ENCODE results near the gene SLC2A2.
"Not testable (repeated sequence)": the region's sequence is repeated elsewhere in the genome, so short reads cannot be mapped to it uniquely, and the experiment has no call there.

The SLC2A2 gene

DNA sequence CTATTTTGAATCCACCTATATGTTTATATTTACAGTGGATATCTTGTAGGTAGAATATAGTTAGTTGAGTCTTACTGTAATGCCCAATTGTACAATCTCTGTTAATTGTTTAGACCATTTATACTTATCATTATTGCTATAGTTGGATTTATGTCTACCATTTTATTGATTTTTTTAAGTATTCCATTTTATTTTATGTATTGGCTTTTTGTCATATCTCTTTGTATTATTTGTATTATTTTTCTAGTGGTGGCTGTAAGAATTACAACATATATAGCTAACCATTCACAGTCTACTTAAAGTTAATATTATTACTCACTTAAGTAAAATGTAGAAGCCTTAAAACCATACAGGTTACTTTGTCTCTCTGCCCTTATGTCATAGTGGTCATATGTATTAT, 46.1 kb downstream of the SLC2A2 start:
- no peak for DNase-seq

DNA sequence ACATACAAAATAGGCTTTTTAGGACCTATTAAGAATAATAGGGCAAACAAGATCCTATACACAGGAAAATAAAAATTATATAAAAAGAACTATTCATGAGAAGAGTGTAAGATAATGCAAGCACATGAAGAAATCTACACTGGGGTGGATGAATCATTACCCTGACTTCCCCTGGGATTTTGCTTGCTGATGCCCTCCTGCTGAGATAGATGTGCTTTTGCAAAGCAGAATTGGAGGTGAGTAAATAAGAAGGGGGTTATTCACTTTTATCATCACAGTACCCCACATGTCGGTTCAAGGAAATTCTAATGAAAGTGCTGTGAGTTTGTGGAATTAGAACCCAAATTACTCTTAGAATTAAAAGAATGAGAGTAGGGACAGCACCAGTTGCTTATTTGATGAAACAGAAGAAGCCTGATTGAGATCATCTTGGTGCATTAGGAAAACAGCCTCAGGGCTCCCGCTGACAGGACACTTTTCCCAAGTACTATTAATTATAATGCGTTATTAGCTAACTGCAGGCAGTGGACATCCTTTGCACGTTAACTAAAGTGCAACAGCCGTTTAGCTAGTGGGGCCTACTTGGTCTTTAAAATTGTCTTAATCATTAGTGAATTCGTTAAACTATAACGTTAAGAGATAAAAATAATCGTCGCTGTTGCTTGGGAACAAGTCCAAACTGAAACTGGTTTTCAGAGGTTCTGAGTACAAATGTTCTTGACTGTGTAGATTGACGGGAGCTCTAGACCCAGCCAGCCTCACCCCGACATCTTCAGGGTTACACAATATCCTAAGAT, 48.4 kb downstream of the SLC2A2 start:
- DNase-seq = no peak

DNA sequence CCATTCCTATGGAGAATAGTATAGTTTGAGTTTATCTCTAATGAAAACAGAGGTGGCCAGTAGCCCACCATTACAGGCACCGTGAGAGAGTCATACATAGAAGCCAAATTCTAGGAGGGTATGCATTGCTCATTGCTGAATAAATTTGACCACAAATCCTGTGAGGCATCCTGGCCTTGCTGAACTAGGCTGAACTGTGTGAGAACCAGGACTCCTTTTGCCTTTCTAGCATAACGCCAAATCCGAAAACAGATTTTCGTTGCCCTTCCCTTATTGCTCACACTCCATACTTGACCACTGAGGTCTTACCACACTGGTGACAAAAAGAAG, 50.4 kb downstream of the SLC2A2 start:
- DNase-seq = no peak

DNA sequence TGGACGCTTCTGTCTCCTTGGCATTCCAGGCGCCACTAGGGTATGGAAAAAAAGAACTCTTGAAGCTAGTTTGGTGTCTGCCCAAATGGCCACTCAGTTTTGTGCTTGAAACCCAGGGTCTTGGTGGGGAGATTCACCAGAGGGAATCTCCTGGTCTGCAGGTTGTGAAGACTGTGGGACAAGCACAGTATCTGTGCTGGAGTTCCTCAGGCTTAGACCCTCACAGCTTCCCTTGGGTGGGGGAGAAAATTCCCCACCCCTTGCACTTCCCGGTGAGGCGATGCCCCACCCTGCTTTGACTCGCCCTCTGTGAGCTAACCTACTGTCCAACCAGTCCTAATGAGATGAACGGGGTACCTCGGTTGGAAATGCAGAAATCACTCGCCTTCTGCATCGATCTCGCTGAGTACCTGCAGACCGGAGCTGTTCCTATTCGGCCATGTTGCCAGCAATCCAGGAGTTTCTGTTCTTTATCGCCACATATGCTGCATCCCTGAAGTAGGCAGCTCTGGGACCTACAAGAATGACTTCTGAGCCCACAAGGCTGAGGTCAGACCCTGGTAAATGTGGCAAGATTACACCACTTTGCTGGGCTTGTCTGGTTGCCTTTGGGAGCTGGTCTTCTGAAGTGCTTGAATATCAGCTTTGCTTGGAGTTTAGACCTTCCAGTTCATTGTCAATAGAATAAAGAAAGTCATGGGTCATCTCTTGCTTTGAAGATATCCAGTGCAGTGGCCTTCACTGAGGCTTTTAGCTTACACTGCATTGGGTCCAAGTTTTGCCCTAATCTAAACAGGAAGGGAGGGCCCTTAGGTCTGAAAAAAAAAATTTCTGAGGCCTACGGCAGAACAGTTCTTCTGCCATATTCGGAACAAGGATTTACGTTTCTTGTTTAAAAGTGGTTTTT, 51.0 kb downstream of the SLC2A2 start:
- no peak for DNase-seq

DNA sequence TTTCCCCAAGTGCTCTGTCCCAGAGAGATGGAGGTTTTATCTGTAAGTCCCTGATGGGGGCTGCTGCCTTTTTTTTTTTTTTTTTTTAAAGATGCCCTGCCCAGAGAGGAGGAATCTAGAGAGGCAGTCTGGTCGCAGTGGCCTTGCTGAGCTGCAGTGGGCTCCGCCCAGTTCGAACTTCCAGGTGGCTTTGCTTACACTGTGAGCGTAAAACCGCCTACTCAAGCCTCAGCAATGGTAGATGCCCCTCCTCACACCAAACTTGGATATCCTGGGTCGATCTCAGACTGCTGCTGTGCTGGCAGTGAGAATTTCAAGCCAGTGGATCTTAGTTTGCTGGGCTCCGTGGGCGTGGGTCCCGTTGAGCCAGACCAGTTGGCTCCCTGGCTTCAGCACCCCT, 51.6 kb downstream of the SLC2A2 start:
- no peak for DNase-seq

DNA sequence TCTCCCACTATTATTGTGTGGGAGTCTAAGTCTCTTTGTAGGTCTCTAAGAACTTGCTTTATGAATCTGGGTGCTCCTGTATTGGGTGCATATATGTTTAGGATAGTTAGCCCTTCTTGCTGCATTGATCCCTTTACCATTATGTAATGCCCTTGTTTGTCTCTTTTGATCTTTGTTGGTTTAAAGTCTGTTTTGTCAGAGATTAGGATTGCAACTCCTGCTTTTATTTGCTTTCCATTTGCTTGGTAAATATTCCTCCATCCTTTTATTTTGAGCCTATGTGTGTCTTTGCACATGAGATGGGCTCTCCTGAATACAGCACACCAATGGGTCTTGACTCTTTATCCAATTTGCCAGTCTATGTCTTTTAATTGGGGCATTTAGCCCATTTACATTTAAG, 53.6 kb downstream of the SLC2A2 start:
- DNase-seq = not testable (repeated sequence)

DNA sequence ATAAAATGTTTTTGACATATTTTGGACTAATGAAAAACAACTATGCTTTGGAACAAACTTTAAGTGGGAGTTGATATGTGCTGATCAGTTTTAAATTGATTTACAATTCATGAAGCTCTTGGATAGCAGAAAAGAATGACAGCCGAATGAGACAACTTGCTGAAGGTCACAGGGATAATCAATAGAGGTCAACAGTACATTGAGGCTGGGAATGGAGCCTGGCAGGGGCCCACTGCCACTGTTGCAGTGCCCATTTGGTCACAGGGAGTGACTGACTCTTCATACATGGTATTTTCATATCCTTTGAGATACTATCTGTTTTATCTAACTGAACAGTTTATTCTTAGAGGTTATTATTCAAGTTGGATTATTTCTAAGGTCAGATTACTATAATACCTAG, 59.4 kb downstream of the SLC2A2 start:
- no peak for DNase-seq

DNA sequence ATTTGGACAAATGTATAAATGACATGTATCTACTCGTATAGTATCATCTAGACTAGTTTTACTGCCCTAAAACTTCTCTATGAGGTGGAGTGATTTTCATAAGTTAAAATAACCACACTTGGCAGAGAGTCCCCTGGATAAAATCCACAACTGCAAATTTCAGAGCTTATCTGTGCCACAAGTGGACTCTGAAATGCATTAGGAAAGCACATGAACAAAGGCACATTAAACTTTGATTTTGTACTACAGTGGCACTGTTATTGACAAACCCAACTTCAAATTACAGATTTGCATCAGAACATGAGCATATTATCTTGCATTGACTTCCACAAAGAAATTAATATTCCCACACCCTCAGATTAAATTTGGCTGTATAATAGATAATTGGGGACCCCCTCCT, 60.0 kb downstream of the SLC2A2 start:
- no peak for DNase-seq

DNA sequence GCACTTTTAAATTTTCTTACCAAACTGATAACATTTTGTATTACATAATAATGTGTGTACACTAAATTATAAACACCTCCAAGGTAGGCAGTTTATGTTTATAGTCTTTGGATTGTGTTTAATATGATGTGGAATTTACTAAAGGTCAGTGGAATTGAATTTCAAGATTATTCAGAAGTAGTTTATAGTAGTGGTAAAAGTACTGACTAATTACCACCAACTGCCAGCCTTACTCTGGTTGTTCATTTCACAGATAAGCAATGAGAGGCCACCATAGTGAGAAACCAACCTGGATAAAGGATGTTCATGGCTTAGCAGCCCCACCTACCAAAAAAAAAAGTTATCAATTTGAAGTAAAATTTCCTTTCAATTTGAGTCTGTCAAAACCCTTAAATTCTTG, 64.1 kb downstream of the SLC2A2 start:
- DNase-seq = no peak

DNA sequence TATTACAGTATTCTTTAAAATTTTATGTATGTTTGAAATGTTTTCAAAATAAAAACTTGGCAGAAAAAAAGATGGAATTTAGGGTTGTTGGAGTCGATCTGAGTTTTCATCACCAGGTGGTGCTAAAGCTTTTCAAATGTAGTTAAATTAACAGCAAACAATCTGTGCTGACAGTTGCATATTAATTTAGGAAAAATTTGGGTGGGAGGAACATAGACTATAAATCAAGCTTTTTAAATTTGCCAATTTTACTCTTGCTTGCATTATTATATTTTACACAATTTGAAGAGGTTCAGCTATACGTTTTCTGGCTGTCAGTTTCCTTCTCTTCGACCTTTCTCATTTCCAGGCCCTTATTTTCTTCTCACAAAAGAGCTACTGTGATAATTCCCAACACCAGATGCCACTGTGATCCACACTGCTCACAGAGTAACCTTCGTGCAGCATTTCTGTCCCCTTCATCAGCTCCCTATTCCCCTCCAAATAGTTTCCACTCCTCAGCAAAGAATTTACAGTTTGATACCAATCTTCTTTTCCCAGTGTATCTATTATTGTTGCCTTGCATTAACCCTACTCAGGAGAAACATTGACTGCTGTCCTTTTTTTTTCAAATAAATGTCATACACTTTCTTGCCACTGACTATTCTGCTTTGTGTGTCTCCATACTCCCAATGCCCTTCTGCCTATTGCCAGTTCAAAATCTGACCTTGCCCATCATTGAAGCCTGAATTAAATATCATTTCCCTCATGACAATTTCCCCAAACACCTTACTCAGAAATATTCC, 64.7 kb downstream of the SLC2A2 start:
- DNase-seq = no peak

DNA sequence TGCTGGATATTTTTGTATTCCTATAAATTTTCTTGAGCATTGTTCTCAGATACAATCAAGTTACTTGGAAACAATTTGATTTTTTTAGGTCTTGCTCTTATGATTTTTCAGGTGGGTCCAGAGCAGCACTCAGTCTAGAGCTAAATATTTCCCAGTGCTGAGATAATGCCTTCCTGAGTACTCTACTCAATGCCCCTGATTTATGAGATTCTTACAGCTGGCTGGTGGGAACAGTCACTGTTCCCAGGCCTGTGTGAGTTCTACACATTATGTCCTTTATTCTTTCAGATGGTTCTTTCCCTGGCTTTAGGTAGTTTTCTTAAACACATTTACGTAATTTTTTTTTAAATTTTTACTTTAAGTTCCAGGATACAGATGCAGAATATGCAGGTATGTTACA, 67.1 kb downstream of the SLC2A2 start:
- no peak for DNase-seq

DNA sequence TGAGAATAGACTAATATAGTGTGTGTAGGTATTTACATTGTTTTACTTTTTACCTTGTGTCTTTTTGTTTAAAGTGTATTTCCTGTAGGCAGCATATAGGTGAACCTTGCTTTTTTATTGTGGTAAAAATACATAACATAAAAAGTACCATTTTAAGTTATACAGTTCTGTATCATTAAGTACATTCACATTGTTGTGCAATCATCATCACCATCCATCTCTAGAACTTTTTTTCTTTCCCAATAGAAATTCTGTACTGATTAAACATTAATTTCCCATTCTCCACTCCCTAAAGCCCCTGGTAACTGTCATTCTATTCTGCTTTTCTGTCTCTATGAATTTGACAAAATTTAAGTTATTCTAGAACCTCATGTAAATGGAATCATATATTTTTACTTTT, 69.9 kb downstream of the SLC2A2 start:
- DNase-seq = no peak

DNA sequence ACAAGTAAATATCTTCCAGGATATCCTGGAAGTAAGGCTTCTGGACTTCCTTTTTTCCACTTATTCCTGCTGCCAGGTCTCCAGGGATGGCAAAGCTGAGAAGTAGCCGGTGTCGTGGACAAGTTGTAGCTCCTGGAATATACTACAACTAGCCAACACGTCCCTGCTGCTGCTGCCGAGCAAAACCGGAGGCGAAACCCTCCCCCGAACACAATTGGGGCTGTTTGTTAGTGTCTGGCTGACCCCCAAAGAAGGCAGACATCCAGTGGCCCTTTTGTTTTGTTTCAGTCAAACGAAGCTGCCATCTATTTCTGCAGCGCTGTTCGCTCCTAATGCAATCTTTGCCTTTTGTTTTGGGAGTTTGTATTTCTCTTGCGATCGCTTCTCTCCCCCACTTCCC, 72.8 kb downstream of the SLC2A2 start:
- DNase-seq = no peak

DNA sequence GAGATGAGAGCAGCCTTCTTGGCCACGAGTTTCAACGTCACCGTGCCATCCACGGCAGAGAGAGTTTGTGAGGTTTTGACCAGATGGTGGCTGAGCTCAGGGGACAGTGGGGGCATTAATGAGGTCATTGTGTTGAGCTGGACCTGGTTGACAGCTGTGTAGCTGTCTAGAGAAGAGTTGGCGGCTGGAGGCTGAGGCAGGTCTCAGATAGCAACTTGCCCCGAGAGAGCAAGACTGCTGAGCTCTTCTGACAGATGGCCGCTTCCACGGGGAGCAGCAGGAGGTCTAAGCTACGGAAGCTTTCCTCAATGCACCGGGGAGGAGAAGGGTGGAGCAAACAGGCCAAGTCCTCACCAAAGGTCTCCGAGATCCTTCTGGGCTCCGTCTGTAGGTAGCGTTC, 73.3 kb downstream of the SLC2A2 start:
- no peak for DNase-seq

DNA sequence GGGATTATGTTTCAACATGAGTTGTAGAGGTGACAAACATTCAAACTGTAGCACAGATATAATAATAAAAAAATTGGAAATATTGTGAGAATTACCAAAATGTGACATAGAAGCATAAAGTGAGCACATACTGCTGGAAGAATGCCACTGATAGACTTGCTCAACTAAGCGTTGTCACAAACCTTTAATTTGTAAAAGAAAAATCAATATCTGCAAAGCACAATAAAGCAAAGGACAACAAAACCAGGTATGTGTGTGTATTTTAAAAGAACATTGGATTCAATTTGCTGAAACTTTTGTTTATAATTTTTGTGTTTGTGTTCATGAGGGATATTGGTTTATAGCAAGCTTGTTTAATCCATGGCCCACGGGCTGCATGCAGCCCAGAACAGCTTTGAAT, 77.3 kb downstream of the SLC2A2 start:
- DNase-seq = no peak

DNA sequence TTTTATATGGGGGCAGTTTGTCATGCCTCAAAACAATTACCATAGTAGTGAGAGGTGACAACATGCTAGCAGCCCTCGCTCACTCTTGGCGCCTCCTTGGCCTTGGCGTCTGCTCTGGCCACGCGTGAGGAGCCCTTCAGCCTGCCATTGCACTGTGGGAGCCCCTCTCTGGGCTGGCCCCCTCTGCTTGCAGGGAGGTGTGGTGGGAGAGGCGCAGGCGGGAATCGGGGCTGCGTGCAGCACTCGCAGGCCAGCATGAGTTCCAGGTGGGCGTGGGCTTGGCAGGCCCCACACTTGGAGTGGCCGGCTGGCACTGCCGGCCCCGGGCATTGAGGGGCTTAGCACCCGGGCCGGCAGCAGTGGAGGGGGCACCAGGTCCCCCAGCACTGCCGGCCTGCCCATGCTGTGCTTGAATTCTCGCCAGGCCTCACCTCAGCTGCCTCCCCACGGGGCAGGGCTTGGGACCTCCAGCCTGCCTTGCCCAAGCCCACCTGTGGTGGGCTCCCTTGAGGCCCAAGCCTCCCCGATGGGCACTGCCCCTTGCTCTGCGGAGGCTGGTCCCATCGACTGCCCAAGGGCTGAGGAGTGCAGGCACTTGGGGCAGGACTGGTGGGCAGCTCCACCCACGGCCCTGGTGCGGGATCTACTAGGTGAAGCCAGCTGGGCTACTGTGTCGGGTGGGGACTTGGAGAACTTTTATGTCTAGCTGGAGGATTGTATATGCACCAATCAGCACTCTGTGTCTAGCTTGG, 79.3 kb downstream of the SLC2A2 start:
- DNase-seq = no peak

Measured in activated naive CD4-positive, alpha-beta T cell (primary cell).